Peyer's patch (tissue), 4 donors: Measurements from ENCODE around the gene ZNF784.

Experiments used
- CTCF ChIP-seq, 6 experiments: fragments of 450-650 bp in 4 of 6; fragments of 200-600 bp in 2 of 6; sonication (generic) in 1 of 6; IDR thresholded peaks; one replicate each; pipeline ENCODE4 v1.5.1; 2017 to 2019; ENCODE audit warnings: antibody characterized with exemption in 6 of 6, mild to moderate bottlenecking in 3 of 6, moderate library complexity in 1 of 6
- POLR2A ChIP-seq, 2 donors: fragments of 450-650 bp; IDR thresholded peaks; one replicate each; pipeline ENCODE4 v1.5.1; 2017; ENCODE audit warnings: antibody characterized with exemption in 2 of 2, mild to moderate bottlenecking in 2 of 2, moderate library complexity in 2 of 2

- TF ChIP-seq CTCF (IDR thresholded peaks at IDR 0.05) (no peak), POLR2A (IDR thresholded peaks at IDR 0.05) (no peak)
Observed at GRCh38 chr19:55622242-55622969, 2.0 kb downstream of the ZNF784 start.
